Left ventricle myocardium inferior (tissue), 1 donor: ENCODE results near the gene ZSWIM3. TPM values are rescaled to one million over a fixed set of nuclear protein-coding genes. Genes with fewer than 3 reads are reported as not detected.

Experiments
- DNase-seq: peaks from one replicate; pipeline ENCODE4 v3.0.0-alpha.2; 2020
- H3K27ac ChIP-seq: fragments of 200-600 bp; replicated peaks from 2 replicates; pipeline ENCODE4 v1.8.0; 2021
- H3K27me3 ChIP-seq: fragments of 200-600 bp; 2 replicates; pipeline ENCODE4 v1.8.0; 2021; ENCODE audit warnings: low read depth
- H3K36me3 ChIP-seq: fragments of 200-600 bp; 2 replicates; pipeline ENCODE4 v1.8.0; 2021
- H3K4me1 ChIP-seq: fragments of 200-600 bp; 2 replicates; pipeline ENCODE4 v1.8.0; 2021
- H3K4me3 ChIP-seq: fragments of 200-600 bp; 2 replicates; pipeline ENCODE4 v1.8.0; 2021; ENCODE audit warnings: mild to moderate bottlenecking, moderate library complexity
- H3K9me3 ChIP-seq: fragments of 200-600 bp; replicated peaks from 2 replicates; pipeline ENCODE4 v1.8.0; 2021
- intact Hi-C: fragments of 100-400 bp; cut with micrococcal nuclease; formaldehyde crosslinking; loops from one replicate; pipeline ENCODE4 v1.11.0; 2022
- total RNA-seq: library from RNA; stranded (reverse); fragmentation: NEBNext Ultra II Directional; extraction: Animal tissue kit (Norgen Biotek cat#: 25700); gene quantifications from one replicate; pipeline ENCODE4 v1.2.1, GENCODE V29; 2021
- TF ChIP-seq, protein P1 (sequence below): fragments of 200-600 bp; IDR thresholded peaks from 2 replicates; pipeline ENCODE4 v1.8.0; 2021; ENCODE audit warnings: antibody characterized with exemption, mild to moderate bottlenecking, borderline replicate concordance
- donor health status: DM: no; HTN: yes; CAD: no; lungs with severe emphysema.

Gene ZSWIM3
- total RNA-seq, 1 donor from 2014 or later: 2.0 TPM

GRCh38 chr20:45814314-45814713 is 43.1 kb upstream of the ZSWIM3 start:
- intact Hi-C loops: no loop called here
- Histone ChIP-seq H3K36me3 (peaks cover 21% of the 10 kb centered on the region), H3K27ac (no peak overlapping the region), H3K27me3 (no peaks in the 10 kb centered on the region), H3K4me1 (peaks cover 15% of the 10 kb centered on the region), H3K9me3 (no peaks in the 10 kb centered on the region), H3K4me3 (no peak overlapping the region)
- TF ChIP-seq, protein P1, sequence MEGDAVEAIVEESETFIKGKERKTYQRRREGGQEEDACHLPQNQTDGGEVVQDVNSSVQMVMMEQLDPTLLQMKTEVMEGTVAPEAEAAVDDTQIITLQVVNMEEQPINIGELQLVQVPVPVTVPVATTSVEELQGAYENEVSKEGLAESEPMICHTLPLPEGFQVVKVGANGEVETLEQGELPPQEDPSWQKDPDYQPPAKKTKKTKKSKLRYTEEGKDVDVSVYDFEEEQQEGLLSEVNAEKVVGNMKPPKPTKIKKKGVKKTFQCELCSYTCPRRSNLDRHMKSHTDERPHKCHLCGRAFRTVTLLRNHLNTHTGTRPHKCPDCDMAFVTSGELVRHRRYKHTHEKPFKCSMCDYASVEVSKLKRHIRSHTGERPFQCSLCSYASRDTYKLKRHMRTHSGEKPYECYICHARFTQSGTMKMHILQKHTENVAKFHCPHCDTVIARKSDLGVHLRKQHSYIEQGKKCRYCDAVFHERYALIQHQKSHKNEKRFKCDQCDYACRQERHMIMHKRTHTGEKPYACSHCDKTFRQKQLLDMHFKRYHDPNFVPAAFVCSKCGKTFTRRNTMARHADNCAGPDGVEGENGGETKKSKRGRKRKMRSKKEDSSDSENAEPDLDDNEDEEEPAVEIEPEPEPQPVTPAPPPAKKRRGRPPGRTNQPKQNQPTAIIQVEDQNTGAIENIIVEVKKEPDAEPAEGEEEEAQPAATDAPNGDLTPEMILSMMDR: no peak
- no peak for DNase-seq

GRCh38 chr20:45816951-45817350 is 40.5 kb upstream of the ZSWIM3 start:
- Histone ChIP-seq H3K27me3 (peaks cover 18% of the 10 kb centered on the region), H3K9me3 (no peaks in the 10 kb centered on the region), H3K36me3 (no peaks in the 10 kb centered on the region), H3K4me3 (no peak overlapping the region), H3K4me1 (peaks cover 9% of the 10 kb centered on the region), H3K27ac (no peak overlapping the region)
- DNase-seq: no peak
- TF ChIP-seq, protein P1: no peak
- intact Hi-C loops: no loop called here

DNA sequence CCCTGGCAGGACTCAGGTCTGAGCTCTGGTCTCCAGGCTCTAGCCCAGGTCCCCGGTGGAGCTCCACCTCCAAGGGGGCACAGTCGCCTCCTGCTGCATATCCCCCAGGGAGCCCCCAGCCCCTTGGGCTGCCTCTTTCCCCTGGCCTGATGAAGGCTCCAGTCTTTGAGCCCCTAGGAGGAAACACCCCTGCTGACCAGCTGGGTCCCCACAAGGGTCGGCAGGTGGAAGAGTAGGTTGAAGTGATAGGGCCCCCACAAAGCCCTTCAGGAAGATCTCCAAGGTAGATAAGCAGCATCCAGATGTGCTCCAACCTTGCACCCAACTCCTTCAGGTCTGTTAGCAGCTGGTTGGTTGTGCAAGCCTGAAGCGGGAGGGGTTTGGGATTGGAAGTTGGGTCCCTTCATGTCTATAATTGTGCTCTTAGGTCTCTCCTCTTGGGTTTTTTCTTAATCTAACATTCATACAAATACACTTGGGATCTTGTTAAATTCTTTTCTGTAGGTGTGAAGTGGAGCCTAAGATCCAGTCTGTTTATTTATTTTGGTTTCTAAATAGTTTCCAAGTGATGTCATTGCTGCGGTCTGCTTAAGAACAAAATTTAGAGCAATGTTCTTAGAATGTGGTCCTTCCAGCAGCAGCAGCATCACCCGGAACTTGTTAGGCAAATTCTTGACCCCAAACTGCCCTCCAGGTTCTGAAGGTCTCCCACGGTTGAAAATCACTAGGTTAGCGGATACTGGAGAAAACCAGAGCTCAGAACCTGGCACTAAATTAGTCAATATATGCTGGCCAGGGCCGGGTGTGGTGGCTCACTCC is 39.8 kb upstream of the ZSWIM3 start:
- Histone ChIP-seq H3K27ac (no peak overlapping the region), H3K36me3 (no peaks in the 10 kb centered on the region), H3K4me3 (no peak overlapping the region), H3K4me1 (peaks cover 7% of the 10 kb centered on the region), H3K27me3 (peaks cover 24% of the 10 kb centered on the region), H3K9me3 (no peaks in the 10 kb centered on the region)
- DNase-seq: no peak
- intact Hi-C loops: no loop called here
- TF ChIP-seq, protein P1: no peak

DNA sequence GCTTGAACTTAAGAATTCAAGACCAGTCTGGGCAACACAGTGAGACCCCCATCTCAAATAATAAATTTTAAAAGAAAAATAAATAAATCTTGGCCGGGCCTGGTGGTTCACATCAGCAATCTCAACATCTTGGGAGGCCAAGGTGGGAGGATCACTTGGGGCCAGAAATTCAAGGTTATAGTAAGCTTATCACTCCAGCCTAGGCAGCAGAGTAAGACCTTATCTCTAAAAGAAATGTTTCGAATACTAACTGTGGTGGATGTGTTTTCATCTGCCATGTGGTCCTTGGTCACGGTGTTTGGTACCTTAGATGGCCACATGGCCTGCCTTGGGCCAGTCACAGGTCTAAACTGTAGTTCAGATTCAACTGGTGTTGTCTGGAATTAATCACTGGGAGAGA is 39.2 kb upstream of the ZSWIM3 start:
- Histone ChIP-seq H3K27ac (no peak overlapping the region), H3K4me1 (peaks cover 7% of the 10 kb centered on the region), H3K9me3 (no peaks in the 10 kb centered on the region), H3K27me3 (peaks cover 31% of the 10 kb centered on the region), H3K4me3 (no peak overlapping the region), H3K36me3 (no peaks in the 10 kb centered on the region)
- intact Hi-C loops: no loop called here
- TF ChIP-seq, protein P1: no peak
- no peak for DNase-seq

GRCh38 chr20:45819466-45819865 is 37.9 kb upstream of the ZSWIM3 start:
- Histone ChIP-seq H3K9me3 (no peaks in the 10 kb centered on the region), H3K4me1 (peaks cover 17% of the 10 kb centered on the region), H3K36me3 (no peaks in the 10 kb centered on the region), H3K27me3 (peaks cover 42% of the 10 kb centered on the region), H3K4me3 (no peak overlapping the region), H3K27ac (no peak overlapping the region)
- DNase-seq: no peak
- intact Hi-C loops: no loop called here
- TF ChIP-seq, protein P1: no peak
